ENCODE measurements around the gene HPN. TPM values are rescaled to one million over a fixed set of nuclear protein-coding genes. Genes with fewer than 3 reads are reported as not detected.

The HPN gene
- total and polyA plus RNA-seq, 7 donors: 1.6 to 17.7 (median 5.2) TPM

GRCh38 chr19:35033067-35034004 is 8.2 kb upstream of the HPN start:
- WGBS, 3 donors: 49 to 67% (median 54%) methylated on average over 28 to 30 of the region's 30 CpGs
- peaks cover 0 to 44% of the 10 kb centered on the region in 2 donors for H3K36me3 ChIP-seq (ENCODE audit: insufficient read depth in 1 of 2, low read depth in 1 of 2)
- H3K27me3 ChIP-seq (ENCODE audit: insufficient read depth in 3 of 3, low read length in 2 of 3): no peaks in the 10 kb centered on the region
- TF ChIP-seq CTCF (IDR thresholded peaks at IDR 0.05): no peak
- intact Hi-C loops (cut with DNase I): no loop called here
- H3K27ac ChIP-seq: peak overlapping the region; percentile 81
- peak overlapping the region; percentile 73 for H3K4me3 ChIP-seq
- H3K9me3 ChIP-seq: no peaks in the 10 kb centered on the region
- peaks cover 67% of the 10 kb centered on the region for H3K4me1 ChIP-seq
- DNase-seq (no peak), ATAC-seq (no peak)

- Histone ChIP-seq H3K4me3 (peak overlapping the region; percentile 73), H3K27me3 (ENCODE audit: insufficient read depth in 3 of 3, low read length in 2 of 3) (no peaks in the 10 kb centered on the region), H3K36me3 (ENCODE audit: insufficient read depth in 1 of 2, low read depth in 1 of 2) (peaks cover 0 to 51% of the 10 kb centered on the region in 2 donors), H3K9me3 (no peaks in the 10 kb centered on the region), H3K27ac (peak overlapping the region; percentile 81), H3K4me1 (peaks cover 68% of the 10 kb centered on the region)
- no peak for ATAC-seq
- intact Hi-C loops (cut with DNase I): no loop called here
- WGBS, 3 donors: 69 to 83% (median 78%) methylated on average over 17 of the region's 17 CpGs
- no peak for DNase-seq
- TF ChIP-seq CTCF (IDR thresholded peaks at IDR 0.05): no peak
Measured at GRCh38 chr19:35034005-35034502, 7.5 kb upstream of the HPN start.

GRCh38 chr19:35034588-35035382 is 6.7 kb upstream of the HPN start:
- peak overlapping the region; percentile 81 for H3K27ac ChIP-seq
- intact Hi-C loops (cut with DNase I): no loop called here
- no peaks in the 10 kb centered on the region for H3K9me3 ChIP-seq
- H3K27me3 ChIP-seq (ENCODE audit: insufficient read depth in 3 of 3, low read length in 2 of 3): no peaks in the 10 kb centered on the region
- 63 to 71% (median 65%) methylated on average over 17 of the region's 17 CpGs for WGBS, 3 donors
- peak overlapping the region; percentile 73 for H3K4me3 ChIP-seq
- peaks cover 0 to 55% of the 10 kb centered on the region in 2 donors for H3K36me3 ChIP-seq (ENCODE audit: insufficient read depth in 1 of 2, low read depth in 1 of 2)
- DNase-seq (no peak), ATAC-seq (no peak)
- no peak for TF ChIP-seq CTCF (IDR thresholded peaks at IDR 0.05)
- peaks cover 68% of the 10 kb centered on the region for H3K4me1 ChIP-seq

- peak; percentile 11 to 40 (median 24) for ATAC-seq
- Histone ChIP-seq H3K36me3 (ENCODE audit: insufficient read depth in 1 of 2, low read depth in 1 of 2) (peaks cover 0 to 51% of the 10 kb centered on the region in 2 donors), H3K4me1 (peaks cover 89% of the 10 kb centered on the region), H3K4me3 (peak overlapping the region; percentile 25), H3K27me3 (ENCODE audit: insufficient read depth in 3 of 3, low read length in 2 of 3) (no peaks in the 10 kb centered on the region), H3K9me3 (no peaks in the 10 kb centered on the region), H3K27ac (peak overlapping the region; percentile 94)
- WGBS, 3 donors: 21 to 34% (median 23%) methylated on average over 13 of the region's 13 CpGs
- no peak for TF ChIP-seq CTCF (IDR thresholded peaks at IDR 0.05)
- peak; percentile 45 to 84 for DNase-seq
- intact Hi-C loops (cut with DNase I): no loop called here
Measured at GRCh38 chr19:35037716-35038622, 3.6 kb upstream of the HPN start.
